Vagina (tissue), 2 donors: ENCODE data around the gene DYNLT4. TPM values are rescaled to one million over a fixed set of nuclear protein-coding genes. Genes with fewer than 3 reads are reported as not detected.
A peak's percentile ranks its signal among the peaks of the same experiment; 100 is the strongest.

ENCODE experiments used
- DNase-seq, 2 donors: peaks; one replicate each; pipeline ENCODE4 v3.0.0-alpha.2; 2017; ENCODE audit errors: extremely low spot score in 2 of 2
- H3K27ac ChIP-seq: fragments of 200-600 bp; sonication (generic); one replicate; pipeline ENCODE4 v1.5.1; 2019
- H3K27me3 ChIP-seq: fragments of 200-600 bp; sonication (generic); one replicate; pipeline ENCODE4 v1.5.1; 2019
- H3K36me3 ChIP-seq, 2 donors: fragments of 200-600 bp; sonication (generic); one replicate each; pipeline ENCODE4 v1.5.1; 2017 to 2019
- H3K4me1 ChIP-seq: fragments of 200-600 bp; sonication (generic); one replicate; pipeline ENCODE4 v1.5.1; 2019
- H3K4me3 ChIP-seq, 2 donors: fragments of 200-600 bp; sonication (generic); 1 replicate in 1 of 2; 2 replicates in 1 of 2; pipeline ENCODE4 v1.5.1; 2016 to 2019
- H3K9me3 ChIP-seq: fragments of 200-600 bp; sonication (generic); one replicate; pipeline ENCODE4 v1.5.1; 2019
- CTCF ChIP-seq, 3 experiments: fragments of 450-650 bp in 2 of 3; fragments of 200-600 bp in 1 of 3; sonication (generic) in 1 of 3; IDR thresholded peaks; one replicate each; pipeline ENCODE4 v1.5.1; 2017 to 2019; ENCODE audit warnings: antibody characterized with exemption in 3 of 3, mild to moderate bottlenecking in 2 of 3, moderate library complexity in 2 of 3
- POLR2A ChIP-seq, 2 donors: fragments of 450-650 bp; IDR thresholded peaks; one replicate each; pipeline ENCODE4 v1.6.1; 2017; ENCODE audit warnings: antibody characterized with exemption in 2 of 2, mild to moderate bottlenecking in 2 of 2, moderate library complexity in 2 of 2
- POLR2AphosphoS5 ChIP-seq, 2 donors: sonication (generic); formaldehyde crosslinking; IDR thresholded peaks; one replicate each; pipeline ENCODE4 v1.9.0; 2017; ENCODE audit warnings: antibody characterized with exemption in 2 of 2, mild to moderate bottlenecking in 2 of 2, low read depth in 1 of 2; ENCODE audit not compliant: insufficient read depth in 1 of 2
- intact Hi-C: fragments of 100-400 bp; cut with DNase I; formaldehyde crosslinking; loops from one replicate; pipeline ENCODE4 v1.15.1; 2023
- total RNA-seq: library from RNA; depleted of rRNA; stranded (reverse); fragments of >200 nt; gene quantifications from one replicate; pipeline ENCODE4 v1.2.3, GENCODE V29; 2016

Gene DYNLT4
- total RNA-seq, 1 donor from 2014 or later, result not detected

- Histone ChIP-seq H3K4me1 (peaks cover 23% of the 10 kb centered on the region), H3K27ac (peak overlapping the region; percentile 94), H3K4me3 (peak overlapping the region; percentile 54 to 57), H3K9me3 (no peaks in the 10 kb centered on the region), H3K27me3 (no peaks in the 10 kb centered on the region), H3K36me3 (no peaks in the 10 kb centered on the region)
- no peak for DNase-seq
- intact Hi-C loops, result loop anchor here (10.0 kb wide), 1 partner anchor 484 kb away; no protein-coding TSS in a partner anchor
- TF ChIP-seq CTCF (IDR thresholded peaks at IDR 0.05) (no peak), POLR2AphosphoS5 (IDR thresholded peaks at IDR 0.05; ENCODE audit: insufficient read depth in 1 of 2, low read depth in 1 of 2) (peak in 1 of 2 donors; percentile 17), POLR2A (IDR thresholded peaks at IDR 0.05) (no peak)
Observed at GRCh38 chr1:44820328-44821239, 13.4 kb upstream of the DYNLT4 start.

GRCh38 chr1:44819608-44820327 is 12.6 kb upstream of the DYNLT4 start:
- TF ChIP-seq POLR2A (IDR thresholded peaks at IDR 0.05) (peak in 1 of 2 donors; percentile 64), POLR2AphosphoS5 (IDR thresholded peaks at IDR 0.05; ENCODE audit: insufficient read depth in 1 of 2, low read depth in 1 of 2) (peak; percentile 88 to 91), CTCF (IDR thresholded peaks at IDR 0.05) (no peak)
- Histone ChIP-seq H3K27me3 (no peaks in the 10 kb centered on the region), H3K27ac (peak overlapping the region; percentile 94), H3K4me1 (peaks cover 23% of the 10 kb centered on the region), H3K4me3 (peak overlapping the region; percentile 54 to 57), H3K9me3 (no peaks in the 10 kb centered on the region), H3K36me3 (no peaks in the 10 kb centered on the region)
- intact Hi-C loops, result loop anchor here (10.0 kb wide), 1 partner anchor 485 kb away; no protein-coding TSS in a partner anchor
- DNase-seq, result peak in 1 of 2 donors; percentile 95

- Histone ChIP-seq H3K36me3 (no peaks in the 10 kb centered on the region), H3K4me3 (peak overlapping the region; percentile 54 to 57), H3K27me3 (no peaks in the 10 kb centered on the region), H3K27ac (peak overlapping the region; percentile 94), H3K4me1 (peaks cover 29% of the 10 kb centered on the region), H3K9me3 (no peaks in the 10 kb centered on the region)
- TF ChIP-seq POLR2A (IDR thresholded peaks at IDR 0.05) (no peak), CTCF (IDR thresholded peaks at IDR 0.05) (no peak), POLR2AphosphoS5 (IDR thresholded peaks at IDR 0.05; ENCODE audit: insufficient read depth in 1 of 2, low read depth in 1 of 2) (no peak)
- intact Hi-C loops, result no loop called here
- no peak for DNase-seq
Observed at GRCh38 chr1:44819196-44819607, 12.1 kb upstream of the DYNLT4 start.

GRCh38 chr1:44817771-44818495 is 10.8 kb upstream of the DYNLT4 start:
- no peak for TF ChIP-seq POLR2A (IDR thresholded peaks at IDR 0.05)
- TF ChIP-seq CTCF (IDR thresholded peaks at IDR 0.05), result no peak
- no peak for TF ChIP-seq POLR2AphosphoS5 (IDR thresholded peaks at IDR 0.05; ENCODE audit: insufficient read depth in 1 of 2, low read depth in 1 of 2)
- Histone ChIP-seq H3K9me3 (no peaks in the 10 kb centered on the region), H3K4me1 (peaks cover 41% of the 10 kb centered on the region), H3K4me3 (no peak overlapping the region), H3K36me3 (no peaks in the 10 kb centered on the region), H3K27ac (peak overlapping the region; percentile 94), H3K27me3 (no peaks in the 10 kb centered on the region)
- DNase-seq, result no peak
- intact Hi-C loops, result no loop called here
